Fibroblast of lung (primary cell): Measurements from ENCODE around the gene GBP2.
A peak's percentile ranks its signal among the peaks of the same experiment; 100 is the strongest.

ENCODE experiments used
- CTCF ChIP-seq, 2 donors: IDR thresholded peaks in 1 of 2; conservative IDR thresholded peaks in 1 of 2; 1 replicate in 1 of 2; 2 replicates in 1 of 2; pipeline ENCODE4 v1.5.1; 2011 to 2012; ENCODE audit warnings: low read length in 2 of 2, control low read depth in 1 of 2, inconsistent platforms in 1 of 2, low read depth in 1 of 2, mild to moderate bottlenecking in 1 of 2
- EZH2 ChIP-seq: IDR thresholded peaks from 2 replicates; pipeline ENCODE4 v1.5.1; 2012; ENCODE audit warnings: low read length, control low read depth, mild to moderate bottlenecking; ENCODE audit errors: missing control alignments

- TF ChIP-seq CTCF (conservative IDR thresholded peaks at IDR 0.05 in 1 of 2, IDR thresholded peaks at IDR 0.05 in 1 of 2; ENCODE audit: low read depth in 1 of 2, low read length in 2 of 2): peak; percentile 44 to 54
- no peak for TF ChIP-seq EZH2
Observed at GRCh38 chr1:89149229-89149628, 23.3 kb upstream of the GBP2 start.
